C4-2B (cell line): ENCODE measurements around the gene INSIG1.

ENCODE experiments used
- H3K27ac ChIP-seq: fragments of 450-650 bp; 2 replicates; pipeline ENCODE4 v1.5.1; 2017
- CTCF ChIP-seq: fragments of 450-650 bp; conservative IDR thresholded peaks from 2 replicates; pipeline ENCODE4 v1.5.1; 2017; ENCODE audit warnings: mild to moderate bottlenecking
- ZFX ChIP-seq: fragments of 450-650 bp; IDR thresholded peaks from 2 replicates; pipeline ENCODE4 v1.6.1; 2017

Gene INSIG1

GRCh38 chr7:155266440-155266839 lies 31.2 kb upstream of the INSIG1 start:
- no peak for TF ChIP-seq CTCF
- no peak for TF ChIP-seq ZFX
- no peak overlapping the region; the same call in 1 of the 2 replicates for H3K27ac ChIP-seq

- TF ChIP-seq CTCF (no peak), ZFX (no peak)
These were observed 30.7 kb upstream of the INSIG1 start for GRCh38 chr7:155267023-155267422.

GRCh38 chr7:155267436-155267835 lies 30.2 kb upstream of the INSIG1 start:
- TF ChIP-seq CTCF: no peak
- no peak for TF ChIP-seq ZFX
- no peak overlapping the region for H3K27ac ChIP-seq

More at GRCh38 chr7:155267023-155267422, 30.7 kb upstream of the INSIG1 start:
- H3K27ac ChIP-seq: no peak overlapping the region

- TF ChIP-seq ZFX: no peak
- TF ChIP-seq CTCF: no peak
- H3K27ac ChIP-seq: no peak overlapping the region
These were observed 29.5 kb upstream of the INSIG1 start for GRCh38 chr7:155268211-155268610.

- H3K27ac ChIP-seq: no peak overlapping the region
- TF ChIP-seq ZFX (no peak), CTCF (no peak)
These were observed 28.6 kb upstream of the INSIG1 start for GRCh38 chr7:155268921-155269650.

- TF ChIP-seq ZFX (no peak), CTCF (no peak)
- H3K27ac ChIP-seq: no peak overlapping the region
These were observed 27.7 kb upstream of the INSIG1 start for GRCh38 chr7:155269766-155270585.

- no peak overlapping the region for H3K27ac ChIP-seq
- TF ChIP-seq CTCF (no peak), ZFX (no peak)
These were observed 26.8 kb upstream of the INSIG1 start for GRCh38 chr7:155270861-155271260.
